ENCODE results near the gene PDCD4.
"Not testable (repeated sequence)": the region's sequence is repeated elsewhere in the genome, so short reads cannot be mapped to it uniquely, and the experiment has no call there.

Gene PDCD4

DNA sequence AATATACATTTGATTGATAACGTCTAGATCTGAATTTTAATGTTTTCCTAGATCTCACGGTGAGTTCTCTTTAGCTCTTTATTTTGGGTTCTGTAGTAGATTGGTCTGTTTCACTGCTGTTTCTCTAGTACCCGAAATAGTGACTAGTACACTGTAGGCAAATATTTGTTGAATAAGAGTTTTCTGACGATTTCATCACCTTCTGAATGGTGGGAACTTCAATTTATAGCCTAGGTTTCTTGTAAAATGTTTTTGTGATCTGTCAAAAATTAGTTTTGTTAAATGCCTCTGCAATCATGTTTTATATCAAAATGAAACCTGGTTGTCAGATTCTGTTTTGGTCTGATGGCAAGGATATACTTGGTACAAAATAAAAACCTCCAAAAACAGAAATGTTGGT, 10.2 kb downstream of the PDCD4 start:
- DNase-seq (ENCODE audit: low read depth, low spot score), result no peak

- no peak for DNase-seq (ENCODE audit: low read depth, low spot score)
Measured at GRCh38 chr10:110883924-110884323, 12.2 kb downstream of the PDCD4 start.

GRCh38 chr10:110885932-110886674, 14.4 kb downstream of the PDCD4 start:
- no peak for DNase-seq (ENCODE audit: low read depth, low spot score)

DNA sequence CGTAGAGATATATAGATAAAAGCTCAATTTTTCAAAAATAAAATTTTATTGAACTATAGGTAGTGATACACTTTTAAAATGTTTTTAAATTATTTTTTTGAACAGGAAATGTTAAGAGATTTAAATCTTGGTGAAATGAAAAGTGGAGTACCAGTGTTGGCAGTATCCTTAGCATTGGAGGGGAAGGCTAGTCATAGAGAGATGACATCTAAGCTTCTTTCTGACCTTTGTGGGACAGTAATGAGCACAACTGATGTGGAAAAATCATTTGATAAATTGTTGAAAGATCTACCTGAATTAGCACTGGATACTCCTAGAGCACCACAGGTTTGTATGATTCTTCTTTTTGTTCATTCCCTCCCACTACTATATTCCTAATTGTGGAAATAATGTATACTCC, 15.8 kb downstream of the PDCD4 start:
- DNase-seq (ENCODE audit: low read depth, low spot score), result no peak

GRCh38 chr10:110892602-110893288, 21.0 kb downstream of the PDCD4 start:
- no peak for DNase-seq (ENCODE audit: low read depth, low spot score)

DNA sequence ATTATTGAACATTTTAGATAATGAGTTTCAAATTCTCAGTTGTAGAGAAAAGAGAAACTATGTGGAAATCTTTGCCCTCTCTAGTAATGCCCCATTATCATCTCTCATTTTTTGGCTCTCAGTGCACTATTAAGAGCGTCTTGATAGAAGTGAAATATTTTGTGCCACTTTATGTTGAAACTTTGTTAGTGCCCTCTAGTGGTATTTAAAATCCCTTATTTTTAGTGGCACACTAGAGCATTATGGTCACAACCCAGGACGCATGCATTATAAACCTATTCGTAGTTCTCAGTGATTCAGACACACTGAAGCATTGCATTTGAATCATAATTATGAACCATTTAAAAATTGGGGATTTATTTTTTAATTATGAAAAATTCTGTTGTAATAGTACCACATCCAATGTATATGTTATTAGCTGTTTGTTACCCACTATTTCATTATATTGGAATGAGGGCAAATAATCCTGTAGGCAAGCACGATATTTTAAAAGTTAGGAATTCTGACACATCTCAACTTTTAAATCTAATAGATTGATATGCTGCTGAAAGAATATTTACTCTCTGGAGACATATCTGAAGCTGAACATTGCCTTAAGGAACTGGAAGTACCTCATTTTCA, 21.9 kb downstream of the PDCD4 start:
- no peak for DNase-seq (ENCODE audit: low read depth, low spot score)

- DNase-seq (ENCODE audit: low read depth, low spot score), result no peak
Measured at GRCh38 chr10:110897184-110897583, 25.5 kb downstream of the PDCD4 start.

DNA sequence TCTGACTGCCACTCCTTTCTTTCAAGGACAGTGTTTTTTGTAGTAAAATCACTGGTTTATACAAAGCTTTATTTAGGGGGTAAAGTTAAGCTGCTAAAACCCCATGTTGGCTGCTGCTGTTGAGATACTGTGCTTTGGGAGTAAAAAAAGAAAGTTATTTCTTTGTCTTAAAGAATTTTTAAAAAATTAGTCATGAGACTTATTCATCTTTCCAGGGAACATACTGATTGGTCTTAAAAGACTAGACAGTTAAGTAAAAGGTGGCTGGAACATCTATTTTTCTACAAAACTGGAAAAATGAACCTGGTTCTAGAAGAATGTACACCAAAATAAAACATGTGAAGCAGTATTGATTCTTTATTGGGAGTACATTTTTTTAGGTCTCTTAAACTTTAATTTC, 26.7 kb downstream of the PDCD4 start:
- DNase-seq (ENCODE audit: low read depth, low spot score), result no peak

DNA sequence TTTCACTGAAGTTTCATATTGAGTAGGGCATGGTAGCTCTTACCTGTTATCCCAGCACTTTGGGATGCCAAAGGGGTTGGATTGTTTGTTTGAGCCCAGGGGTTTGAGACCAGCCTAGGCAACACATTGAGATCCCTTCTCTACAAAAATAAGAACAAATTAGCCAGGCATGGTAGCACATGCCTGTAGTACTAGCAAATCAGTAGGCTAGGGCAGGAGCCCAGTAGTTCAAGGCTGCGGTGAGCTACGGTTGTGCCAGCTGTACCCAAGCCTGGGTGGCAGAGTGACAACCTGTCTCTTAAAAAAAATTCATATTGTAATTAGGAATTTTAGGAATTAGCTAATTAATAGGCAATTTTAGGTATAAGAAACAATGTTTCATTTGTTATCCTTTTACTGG, 29.3 kb downstream of the PDCD4 start:
- DNase-seq (ENCODE audit: low read depth, low spot score), result no peak

DNA sequence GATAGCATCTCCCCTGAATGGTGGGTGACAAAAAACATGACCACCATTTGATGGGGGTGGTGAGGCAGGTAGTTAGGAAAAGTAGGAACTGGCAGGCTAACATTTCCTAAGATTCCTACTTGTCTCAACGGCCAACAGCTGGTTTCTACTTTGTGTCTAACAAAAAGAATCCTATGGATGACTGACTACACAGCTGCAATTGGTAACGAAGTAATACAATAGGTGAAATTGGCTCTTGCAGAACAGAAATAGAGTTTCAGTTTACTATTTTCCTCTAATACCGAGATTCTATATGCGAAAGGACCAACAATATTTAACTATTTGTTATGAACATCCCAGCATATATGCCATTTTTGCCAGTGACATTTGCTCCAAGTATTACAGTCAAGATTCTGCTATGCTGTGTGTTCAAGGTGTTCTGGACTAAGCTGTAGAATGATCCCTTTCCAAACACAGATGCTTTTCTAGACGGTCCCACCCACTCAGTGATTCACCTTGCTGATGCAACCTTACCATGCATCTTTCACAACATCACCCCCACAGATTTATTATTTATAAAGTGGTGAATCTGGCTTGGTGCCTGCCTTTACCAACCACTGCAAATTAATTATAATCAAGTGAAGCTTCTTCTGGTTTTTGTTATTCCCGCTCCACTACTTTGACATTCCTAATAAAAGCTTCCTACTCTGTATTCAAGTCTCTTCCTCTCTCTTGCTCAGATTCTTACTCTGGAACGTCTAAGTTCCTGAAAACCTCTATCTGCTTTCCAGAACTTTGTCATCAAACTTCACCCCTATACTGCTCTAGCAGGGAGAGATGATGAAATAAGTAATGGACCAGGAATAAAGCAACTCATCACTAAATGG, 30.5 kb downstream of the PDCD4 start:
- no peak for DNase-seq (ENCODE audit: low read depth, low spot score)

GRCh38 chr10:110903280-110904278, 31.9 kb downstream of the PDCD4 start:
- DNase-seq (ENCODE audit: low read depth, low spot score), result no peak

DNA sequence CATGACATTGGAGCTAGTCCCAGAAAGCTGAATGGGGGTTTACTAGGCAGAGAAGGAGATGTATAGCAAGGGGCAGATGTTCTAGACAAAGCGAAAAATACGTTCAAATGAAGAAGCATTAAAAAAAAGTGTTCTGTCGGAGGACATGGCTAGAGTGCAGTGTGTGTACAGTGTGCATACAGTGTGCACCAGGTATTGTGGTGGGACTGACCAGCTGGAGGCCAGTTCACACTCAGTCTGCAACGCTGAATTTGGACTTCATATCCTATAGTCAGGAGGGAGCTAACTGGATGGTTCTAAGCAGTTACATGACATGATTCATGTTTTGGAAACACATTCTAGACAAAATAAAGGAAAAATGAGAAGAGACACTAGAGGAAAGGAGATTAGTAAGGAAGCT, 38.4 kb downstream of the PDCD4 start:
- no peak for DNase-seq (ENCODE audit: low read depth, low spot score)

- DNase-seq (ENCODE audit: low read depth, low spot score), result no peak
Measured at GRCh38 chr10:110912374-110912773, 40.6 kb downstream of the PDCD4 start.

DNA sequence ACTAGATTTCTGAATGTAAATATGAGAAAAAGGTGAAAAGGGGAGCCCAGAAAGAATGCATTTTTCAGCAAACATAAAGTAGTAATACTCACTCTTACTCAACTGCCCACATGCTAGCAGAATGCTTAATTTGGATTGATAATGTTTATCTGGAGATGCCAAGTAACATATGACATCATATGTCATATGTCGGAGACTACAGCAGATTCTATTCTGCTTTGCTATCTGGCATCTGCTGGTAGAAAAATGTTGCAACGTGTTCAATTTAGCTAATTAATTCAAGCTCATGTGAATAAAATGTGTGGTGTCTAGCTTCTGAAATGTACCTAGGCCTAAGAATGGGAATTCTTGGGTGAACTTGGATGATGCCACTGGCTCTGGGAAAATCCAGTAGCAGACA, 42.7 kb downstream of the PDCD4 start:
- no peak for DNase-seq (ENCODE audit: low read depth, low spot score)

DNA sequence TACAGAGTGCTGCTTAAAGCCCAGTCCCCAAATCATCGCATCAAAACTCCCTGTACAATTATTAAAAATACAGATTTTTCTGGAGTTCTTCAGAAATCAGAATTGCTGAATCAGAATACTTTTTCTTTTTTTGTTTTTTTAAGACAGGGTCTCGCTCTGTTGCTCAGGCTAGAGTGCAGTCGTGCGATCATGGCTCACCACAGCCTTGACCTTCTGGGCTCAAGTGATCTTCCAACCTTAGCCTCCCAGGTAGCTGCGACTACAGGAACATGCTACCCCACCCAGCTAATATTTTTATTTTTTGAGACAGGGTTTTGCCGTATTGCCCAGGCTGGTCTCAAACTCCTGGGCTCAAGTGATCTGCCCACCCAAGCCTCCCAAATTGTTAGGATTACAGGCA, 43.3 kb downstream of the PDCD4 start:
- no peak for DNase-seq (ENCODE audit: low read depth, low spot score)

DNA sequence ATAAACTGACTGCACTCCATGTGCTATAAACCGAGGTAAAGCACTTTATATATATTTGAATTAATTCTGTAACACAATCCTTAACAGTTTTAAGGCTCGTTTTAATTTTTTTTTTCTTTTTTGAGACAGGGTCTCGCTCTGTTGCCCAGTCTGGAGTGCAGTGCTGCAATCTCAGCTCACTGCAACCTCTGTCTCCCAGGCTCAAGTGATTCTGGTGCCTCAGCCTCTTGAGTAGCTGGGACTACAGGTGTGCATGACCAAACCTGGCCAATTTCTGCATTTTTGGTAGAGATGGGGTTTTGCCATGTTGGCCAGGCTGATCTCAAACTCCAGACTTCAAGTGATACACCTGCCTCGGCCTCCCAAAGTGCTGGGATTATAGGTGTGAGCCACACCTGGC, 43.9 kb downstream of the PDCD4 start:
- DNase-seq (ENCODE audit: low read depth, low spot score), result not testable (repeated sequence)

- no peak for DNase-seq (ENCODE audit: low read depth, low spot score)
Measured at GRCh38 chr10:110916554-110917346, 45.0 kb downstream of the PDCD4 start.

DNA sequence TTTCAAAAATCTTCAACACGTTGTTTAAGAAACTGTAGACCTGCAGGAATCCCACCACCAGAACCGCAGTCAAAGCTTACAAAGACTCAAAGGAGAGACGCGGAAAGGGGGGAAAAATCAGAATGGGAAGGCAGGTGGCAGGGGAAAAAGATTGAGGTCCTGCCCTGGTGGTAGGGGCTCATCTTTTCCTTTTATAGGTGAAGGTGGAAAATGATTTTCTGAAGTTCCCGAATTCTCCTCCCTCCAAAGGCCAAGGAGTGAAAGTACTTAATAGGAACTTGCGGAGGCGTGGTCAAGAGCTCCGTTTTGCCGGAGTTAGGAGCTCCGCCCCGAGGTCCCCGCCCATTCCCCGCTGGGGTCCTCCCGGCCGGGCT, 46.5 kb downstream of the PDCD4 start:
- DNase-seq (ENCODE audit: low read depth, low spot score), result peak; percentile 85

- peak; percentile 99 for DNase-seq (ENCODE audit: low read depth, low spot score)
Measured at GRCh38 chr10:110918643-110919348, 47.1 kb downstream of the PDCD4 start, which contains the start of gene BBIP1. BBIP1 (minus strand) TSS chr10:110919180; CDS start chr10:110918157, 1,023 bp downstream.

Measured in iPS DF 19.7 (cell line).